GM19372 (cell line): ENCODE results near the gene FGD4.
"Not testable (repeated sequence)": the region's sequence is repeated elsewhere in the genome, so short reads cannot be mapped to it uniquely, and the experiment has no call there.

Experiments
- ATAC-seq: cut with Tn5 transposase; IDR thresholded peaks from one replicate; pipeline ENCODE4 v1.9.1; 2021; ENCODE audit warnings: mild to moderate bottlenecking, low read depth, moderate library complexity; ENCODE audit not compliant: unreplicated experiment

Gene FGD4

DNA sequence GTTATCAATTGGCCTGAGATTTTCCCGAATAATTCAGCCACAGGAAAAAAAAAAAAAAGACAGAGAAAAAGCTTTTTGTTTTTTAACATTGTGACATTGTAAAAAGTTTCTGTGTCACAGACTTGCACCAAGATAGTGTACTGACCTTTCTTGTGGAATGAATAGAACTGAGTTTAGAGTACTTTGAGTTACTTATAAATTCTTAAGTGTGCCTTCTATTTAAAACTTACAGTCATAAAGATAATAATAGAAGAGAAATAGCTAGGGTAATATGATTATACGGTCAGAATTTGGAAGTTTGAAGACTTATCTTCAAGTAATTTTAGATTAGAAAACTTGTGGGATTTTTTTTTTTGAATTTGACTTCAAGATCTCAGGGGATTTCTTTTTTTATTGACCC lies 88.8 kb downstream of the FGD4 start:
- ATAC-seq: no peak

GRCh38 chr12:32489070-32489469 lies 89.7 kb downstream of the FGD4 start:
- no peak for ATAC-seq

DNA sequence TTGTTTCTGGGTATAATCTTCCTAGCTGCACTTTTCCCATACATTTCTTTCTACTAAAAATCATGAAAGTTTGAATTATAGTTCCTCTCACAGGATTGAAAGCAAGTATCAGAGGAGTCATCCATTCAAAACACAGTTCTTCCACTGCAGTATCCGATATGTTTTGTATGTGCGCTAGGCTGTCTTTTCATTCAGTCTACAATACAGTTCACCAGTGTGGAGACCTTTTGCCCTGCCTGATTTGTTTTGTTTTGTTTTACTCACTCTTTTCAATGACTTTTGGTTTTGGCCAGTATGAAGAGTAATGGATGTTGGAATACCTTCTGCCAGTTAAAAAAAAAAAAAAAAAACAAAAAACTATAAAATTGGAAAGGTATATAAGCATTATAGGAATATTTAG lies 91.4 kb downstream of the FGD4 start:
- no peak for ATAC-seq

DNA sequence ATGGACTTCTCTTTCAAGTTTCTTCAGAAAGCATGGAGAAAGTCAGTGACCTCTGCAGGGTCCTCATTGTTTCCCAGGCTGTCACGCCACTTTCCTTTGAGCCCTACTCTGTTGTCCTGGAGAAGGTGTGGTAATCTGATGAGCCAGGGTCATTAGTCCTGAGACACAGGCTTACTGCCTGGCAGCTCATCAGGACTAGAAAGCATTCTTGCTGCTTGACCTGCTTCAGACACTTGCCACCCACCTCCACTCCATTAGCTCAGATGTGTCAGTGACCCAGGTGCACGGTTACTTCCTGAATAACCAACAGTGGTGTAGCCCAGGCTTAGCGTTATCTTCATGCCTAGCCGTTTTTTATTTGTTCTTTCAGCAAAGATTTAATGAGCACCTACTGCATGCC lies 93.9 kb downstream of the FGD4 start:
- no peak for ATAC-seq

GRCh38 chr12:32494656-32495055 lies 95.3 kb downstream of the FGD4 start:
- no peak for ATAC-seq

DNA sequence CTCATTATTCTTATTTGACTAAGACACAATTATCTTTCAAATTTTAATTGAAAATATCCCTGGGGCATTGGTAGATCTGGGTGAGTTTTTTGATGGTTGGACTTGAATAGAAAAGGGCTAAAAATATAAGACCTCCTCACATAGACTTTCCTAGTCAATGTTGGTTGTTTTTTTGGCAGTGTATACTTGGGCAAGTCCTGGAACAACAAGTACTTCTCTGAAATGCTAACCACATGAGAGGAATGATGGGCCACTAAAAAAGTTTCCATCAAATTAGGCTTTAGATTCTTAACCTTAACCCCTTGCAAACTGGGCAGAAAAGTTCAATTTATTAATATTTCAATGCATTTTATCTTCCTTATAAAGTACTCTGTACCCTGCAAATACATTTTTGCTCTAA lies 97.6 kb downstream of the FGD4 start:
- no peak for ATAC-seq

GRCh38 chr12:32497864-32498263 lies 98.5 kb downstream of the FGD4 start:
- ATAC-seq: no peak

GRCh38 chr12:32499048-32499447 lies 99.7 kb downstream of the FGD4 start:
- no peak for ATAC-seq

GRCh38 chr12:32501835-32502333 lies 102.5 kb downstream of the FGD4 start:
- no peak for ATAC-seq

GRCh38 chr12:32502693-32503502 lies 103.5 kb downstream of the FGD4 start:
- no peak for ATAC-seq

DNA sequence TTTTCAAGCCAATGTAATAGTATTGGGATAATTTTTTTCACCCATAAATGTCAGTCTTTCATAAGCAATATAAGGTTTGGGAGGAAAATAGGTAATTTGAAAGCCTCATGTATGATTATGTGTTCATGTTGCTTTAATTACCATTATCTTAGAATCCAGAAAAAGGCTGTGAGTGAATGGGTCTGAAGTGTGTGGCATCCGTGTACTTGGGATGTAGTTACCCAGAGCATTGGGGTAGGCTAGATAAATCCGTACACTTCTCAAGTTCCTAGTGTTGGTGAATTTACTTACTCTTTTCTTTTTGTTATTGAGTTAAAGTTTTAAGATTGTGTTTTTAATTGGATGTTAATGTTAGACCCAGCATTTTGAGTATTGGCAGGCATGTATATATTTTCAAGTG lies 104.4 kb downstream of the FGD4 start:
- ATAC-seq: no peak

- no peak for ATAC-seq
Observed at GRCh38 chr12:32504591-32504990, 105.2 kb downstream of the FGD4 start.

DNA sequence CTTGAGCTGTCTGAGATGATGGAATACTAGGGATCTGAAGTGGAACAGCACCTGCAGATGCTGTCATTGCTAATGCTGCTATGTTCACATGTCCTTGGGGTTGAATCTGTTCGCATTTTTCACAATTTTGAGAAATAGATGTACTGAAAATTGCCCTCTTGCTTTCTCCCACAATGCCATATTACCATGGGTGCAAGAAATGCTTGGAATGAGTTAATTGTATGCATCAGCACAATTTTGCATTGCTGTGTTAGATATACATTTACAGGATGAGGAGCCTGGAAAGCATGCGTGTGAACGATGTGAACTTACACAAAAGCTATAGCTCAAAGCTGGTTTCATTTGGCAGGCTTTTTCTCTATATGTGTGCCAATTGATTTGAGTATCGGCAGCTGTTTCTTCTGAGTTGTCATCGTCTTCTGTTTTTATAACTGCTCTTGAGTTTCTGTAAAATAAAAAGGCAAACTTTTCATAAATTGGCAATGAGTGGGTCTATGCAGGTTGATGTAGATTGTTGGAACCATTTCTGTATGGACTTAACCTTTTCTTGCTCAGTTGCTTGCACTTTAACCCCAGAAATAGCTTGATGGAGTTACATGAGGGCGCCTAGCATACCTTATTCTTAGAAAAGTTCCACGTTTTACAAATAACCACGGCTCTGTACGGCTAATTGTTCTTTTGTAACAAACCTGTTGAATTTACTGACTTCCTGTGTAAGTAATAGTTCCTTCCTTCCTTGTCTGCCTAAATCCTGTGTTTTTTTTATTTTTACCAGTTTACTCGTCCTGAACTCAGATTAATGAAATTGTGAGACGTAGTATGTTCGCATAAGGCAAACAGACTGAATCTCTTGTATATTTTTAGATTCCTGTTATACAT lies 105.9 kb downstream of the FGD4 start:
- ATAC-seq: no peak

GRCh38 chr12:32507096-32507941 lies 108.0 kb downstream of the FGD4 start:
- ATAC-seq: not testable (repeated sequence)

- ATAC-seq: no peak
Observed at GRCh38 chr12:32507942-32508320, 108.6 kb downstream of the FGD4 start.

- no peak for ATAC-seq
Observed at GRCh38 chr12:32508626-32509025, 109.3 kb downstream of the FGD4 start.

GRCh38 chr12:32509328-32510091 lies 110.2 kb downstream of the FGD4 start:
- ATAC-seq: no peak

DNA sequence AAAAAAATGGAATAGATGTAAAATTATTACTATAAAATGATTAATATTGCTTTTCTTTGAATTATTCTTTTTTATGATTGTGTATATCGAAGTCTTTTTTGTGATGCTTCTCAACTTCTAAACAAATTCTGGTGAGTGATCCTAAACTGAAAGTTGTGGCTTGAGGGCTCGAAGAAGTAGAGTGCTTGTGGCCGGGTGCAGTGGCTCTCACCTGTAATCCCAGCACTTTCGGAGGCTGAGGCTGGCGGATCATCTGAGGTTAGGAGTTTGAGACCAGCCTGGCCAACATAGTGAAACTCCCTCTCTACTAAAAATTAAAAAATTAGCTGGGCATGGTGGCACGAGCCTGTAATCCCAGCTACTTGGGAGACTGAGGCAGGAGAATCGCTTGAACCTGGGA lies 112.6 kb downstream of the FGD4 start:
- ATAC-seq: not testable (repeated sequence)

DNA sequence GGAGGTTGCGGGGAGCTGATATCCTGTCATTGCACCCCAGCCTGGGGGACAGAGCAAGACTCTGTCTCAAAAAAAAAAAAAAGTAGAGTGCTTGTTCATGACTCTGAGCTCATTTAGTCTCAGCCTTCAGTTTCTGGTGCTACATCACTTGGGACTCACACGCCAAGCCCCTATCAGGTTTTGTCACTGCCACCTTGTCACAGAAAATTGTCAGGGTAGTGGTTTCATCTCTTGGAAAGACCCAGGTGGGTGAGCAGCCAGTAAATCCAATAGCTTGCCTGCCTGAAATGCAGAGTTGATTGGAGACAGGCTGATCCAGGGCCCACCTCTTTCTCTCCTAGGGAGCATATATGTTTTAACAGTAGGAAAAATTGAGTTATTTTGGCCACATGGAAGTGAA lies 113.0 kb downstream of the FGD4 start:
- no peak for ATAC-seq

GRCh38 chr12:32512910-32513309 lies 113.6 kb downstream of the FGD4 start:
- ATAC-seq: no peak
